ENCODE data around the gene MKLN1. TPM values are rescaled to one million over a fixed set of nuclear protein-coding genes. Genes with fewer than 3 reads are reported as not detected.
"Not testable (repeated sequence)": the region's sequence is repeated elsewhere in the genome, so short reads cannot be mapped to it uniquely, and the experiment has no call there.

MKLN1 gene
- total RNA-seq, 1 donor from 2014 or later, result 38.3 TPM

- no peaks in the 10 kb centered on the region for H3K9me3 Mint-ChIP-seq
- intact Hi-C loops (cut with micrococcal nuclease), result no loop called here
- no peak overlapping the region for H3K27ac Mint-ChIP-seq
Measured at GRCh38 chr7:131412031-131412430, 84.4 kb downstream of the MKLN1 start.

GRCh38 chr7:131413711-131414110 is 86.0 kb downstream of the MKLN1 start:
- Mint-ChIP-seq H3K27me3 (no peaks in the 10 kb centered on the region), H3K9me3 (no peaks in the 10 kb centered on the region), H3K4me1 (peaks cover 6% of the 10 kb centered on the region), H3K4me3 (no peak overlapping the region), H3K36me3 (ENCODE audit: low read depth) (peaks cover 28% of the 10 kb centered on the region), H3K27ac (no peak overlapping the region)
- DNase-seq, result no peak
- intact Hi-C loops (cut with micrococcal nuclease), result no loop called here

More at GRCh38 chr7:131412031-131412430, 84.4 kb downstream of the MKLN1 start:
- H3K4me1 Mint-ChIP-seq, result peaks cover 6% of the 10 kb centered on the region
- H3K36me3 Mint-ChIP-seq (ENCODE audit: low read depth), result peaks cover 23% of the 10 kb centered on the region
- DNase-seq, result no peak
- no peaks in the 10 kb centered on the region for H3K27me3 Mint-ChIP-seq
- H3K4me3 Mint-ChIP-seq, result no peak overlapping the region

- intact Hi-C loops (cut with micrococcal nuclease), result loop anchor here (1.0 to 10.0 kb wide), 4 partner anchors 97 to 530 kb away; partner anchors contain the start of gene MKLN1
- Mint-ChIP-seq H3K4me3 (no peak overlapping the region), H3K27ac (no peak overlapping the region), H3K4me1 (peaks cover 2% of the 10 kb centered on the region), H3K27me3 (no peaks in the 10 kb centered on the region), H3K36me3 (ENCODE audit: low read depth) (peaks cover 14% of the 10 kb centered on the region), H3K9me3 (no peaks in the 10 kb centered on the region)
- peak; percentile 71 for DNase-seq
Measured at GRCh38 chr7:131424219-131424822, 96.6 kb downstream of the MKLN1 start.

GRCh38 chr7:131425992-131426391 is 98.3 kb downstream of the MKLN1 start:
- Mint-ChIP-seq H3K4me1 (peaks cover 2% of the 10 kb centered on the region), H3K36me3 (ENCODE audit: low read depth) (peaks cover 13% of the 10 kb centered on the region), H3K4me3 (no peak overlapping the region), H3K27me3 (no peaks in the 10 kb centered on the region), H3K27ac (no peak overlapping the region), H3K9me3 (no peaks in the 10 kb centered on the region)
- no peak for DNase-seq
- intact Hi-C loops (cut with micrococcal nuclease), result loop anchor here (10.0 kb wide), 1 partner anchor 531 kb away; no protein-coding TSS in a partner anchor

GRCh38 chr7:131430826-131431225 is 103.2 kb downstream of the MKLN1 start:
- H3K9me3 Mint-ChIP-seq; H3K4me1 Mint-ChIP-seq; DNase-seq; H3K27ac Mint-ChIP-seq; H3K27me3 Mint-ChIP-seq; intact Hi-C loops (cut with micrococcal nuclease); H3K4me3 Mint-ChIP-seq: not testable (repeated sequence)
- peaks cover 35% of the 10 kb centered on the region for H3K36me3 Mint-ChIP-seq (ENCODE audit: low read depth)

GRCh38 chr7:131431289-131431688 is 103.6 kb downstream of the MKLN1 start:
- DNase-seq, result no peak
- Mint-ChIP-seq H3K27ac (no peak overlapping the region), H3K27me3 (no peaks in the 10 kb centered on the region), H3K9me3 (no peaks in the 10 kb centered on the region), H3K36me3 (ENCODE audit: low read depth) (peaks cover 35% of the 10 kb centered on the region), H3K4me1 (peaks cover 7% of the 10 kb centered on the region), H3K4me3 (no peak overlapping the region)
- intact Hi-C loops (cut with micrococcal nuclease), result no loop called here

- H3K27ac Mint-ChIP-seq, result no peak overlapping the region
- peaks cover 7% of the 10 kb centered on the region for H3K4me1 Mint-ChIP-seq
- no peaks in the 10 kb centered on the region for H3K27me3 Mint-ChIP-seq
Measured at GRCh38 chr7:131431756-131432155, 104.1 kb downstream of the MKLN1 start.

GRCh38 chr7:131436384-131436783 is 108.7 kb downstream of the MKLN1 start:
- peaks cover 8% of the 10 kb centered on the region for H3K9me3 Mint-ChIP-seq

More at GRCh38 chr7:131431756-131432155, 104.1 kb downstream of the MKLN1 start:
- Mint-ChIP-seq H3K4me3 (no peak overlapping the region), H3K36me3 (ENCODE audit: low read depth) (peaks cover 35% of the 10 kb centered on the region), H3K9me3 (no peaks in the 10 kb centered on the region)
- intact Hi-C loops (cut with micrococcal nuclease), result no loop called here
- DNase-seq, result no peak

GRCh38 chr7:131438969-131439368 is 111.3 kb downstream of the MKLN1 start:
- H3K9me3 Mint-ChIP-seq, result peaks cover 8% of the 10 kb centered on the region
- no peak overlapping the region for H3K27ac Mint-ChIP-seq
- peaks cover 52% of the 10 kb centered on the region for H3K36me3 Mint-ChIP-seq (ENCODE audit: low read depth)
- no peak for DNase-seq
- no peak overlapping the region for H3K4me3 Mint-ChIP-seq
- H3K27me3 Mint-ChIP-seq, result no peaks in the 10 kb centered on the region
- intact Hi-C loops (cut with micrococcal nuclease), result no loop called here
- peaks cover 7% of the 10 kb centered on the region for H3K4me1 Mint-ChIP-seq

More at GRCh38 chr7:131436384-131436783, 108.7 kb downstream of the MKLN1 start:
- intact Hi-C loops (cut with micrococcal nuclease), result no loop called here
- no peak for DNase-seq
- Mint-ChIP-seq H3K36me3 (ENCODE audit: low read depth) (peaks cover 52% of the 10 kb centered on the region), H3K4me3 (no peak overlapping the region), H3K4me1 (peaks cover 9% of the 10 kb centered on the region), H3K27ac (no peak overlapping the region), H3K27me3 (no peaks in the 10 kb centered on the region)

- Mint-ChIP-seq H3K4me3 (no peak overlapping the region), H3K9me3 (peaks cover 8% of the 10 kb centered on the region), H3K27ac (no peak overlapping the region), H3K36me3 (ENCODE audit: low read depth) (peaks cover 44% of the 10 kb centered on the region), H3K27me3 (no peaks in the 10 kb centered on the region), H3K4me1 (peaks cover 2% of the 10 kb centered on the region)
- intact Hi-C loops (cut with micrococcal nuclease), result no loop called here
- DNase-seq, result no peak
Measured at GRCh38 chr7:131443496-131443895, 115.8 kb downstream of the MKLN1 start.

- H3K27me3 Mint-ChIP-seq, result no peaks in the 10 kb centered on the region
- peaks cover 2% of the 10 kb centered on the region for H3K4me1 Mint-ChIP-seq
- H3K36me3 Mint-ChIP-seq (ENCODE audit: low read depth), result peaks cover 41% of the 10 kb centered on the region
- intact Hi-C loops (cut with micrococcal nuclease), result no loop called here
- DNase-seq, result no peak
- no peak overlapping the region for H3K4me3 Mint-ChIP-seq
- peaks cover 8% of the 10 kb centered on the region for H3K9me3 Mint-ChIP-seq
- H3K27ac Mint-ChIP-seq, result no peak overlapping the region
Measured at GRCh38 chr7:131444683-131445082, 117.0 kb downstream of the MKLN1 start.

GRCh38 chr7:131449373-131449902 is 121.8 kb downstream of the MKLN1 start:
- no peak overlapping the region for H3K4me3 Mint-ChIP-seq
- H3K36me3 Mint-ChIP-seq (ENCODE audit: low read depth), result peaks cover 25% of the 10 kb centered on the region
- H3K4me1 Mint-ChIP-seq, result no peaks in the 10 kb centered on the region
- H3K27ac Mint-ChIP-seq, result no peak overlapping the region
- intact Hi-C loops (cut with micrococcal nuclease), result no loop called here
- DNase-seq, result no peak
- no peaks in the 10 kb centered on the region for H3K9me3 Mint-ChIP-seq
- no peaks in the 10 kb centered on the region for H3K27me3 Mint-ChIP-seq

- no peak for DNase-seq
- intact Hi-C loops (cut with micrococcal nuclease), result no loop called here
- H3K4me3 Mint-ChIP-seq, result no peak overlapping the region
- H3K27me3 Mint-ChIP-seq, result no peaks in the 10 kb centered on the region
- no peaks in the 10 kb centered on the region for H3K4me1 Mint-ChIP-seq
- peaks cover 24% of the 10 kb centered on the region for H3K36me3 Mint-ChIP-seq (ENCODE audit: low read depth)
- no peaks in the 10 kb centered on the region for H3K9me3 Mint-ChIP-seq
- no peak overlapping the region for H3K27ac Mint-ChIP-seq
Measured at GRCh38 chr7:131454498-131454897, 126.8 kb downstream of the MKLN1 start.

GRCh38 chr7:131455001-131455400 is 127.3 kb downstream of the MKLN1 start:
- no peak overlapping the region for H3K4me3 Mint-ChIP-seq
- no peaks in the 10 kb centered on the region for H3K9me3 Mint-ChIP-seq
- H3K27ac Mint-ChIP-seq, result no peak overlapping the region
- intact Hi-C loops (cut with micrococcal nuclease), result no loop called here
- H3K27me3 Mint-ChIP-seq, result no peaks in the 10 kb centered on the region
- H3K36me3 Mint-ChIP-seq (ENCODE audit: low read depth), result peaks cover 21% of the 10 kb centered on the region
- DNase-seq, result no peak
- H3K4me1 Mint-ChIP-seq, result no peaks in the 10 kb centered on the region

GRCh38 chr7:131455546-131455945 is 127.9 kb downstream of the MKLN1 start:
- H3K4me3 Mint-ChIP-seq, result no peak overlapping the region
- no peak for DNase-seq
- no peaks in the 10 kb centered on the region for H3K4me1 Mint-ChIP-seq
- H3K27ac Mint-ChIP-seq, result no peak overlapping the region
- no peaks in the 10 kb centered on the region for H3K9me3 Mint-ChIP-seq
- H3K27me3 Mint-ChIP-seq, result no peaks in the 10 kb centered on the region
- H3K36me3 Mint-ChIP-seq (ENCODE audit: low read depth), result peaks cover 18% of the 10 kb centered on the region
- intact Hi-C loops (cut with micrococcal nuclease), result no loop called here

All from activated CD4-positive, alpha-beta T cell treated with anti-CD3 and anti-CD28 coated beads, Interleukin-2, amount 10 ng/mL, durations not matched to agents 24 days and 14 days (primary cell).